Neural cell (in vitro differentiated cells): ENCODE results near the gene PLEKHA5.

ENCODE experiments used
- EP300 ChIP-seq: fragments of 450-650 bp; conservative IDR thresholded peaks from 2 replicates; pipeline ENCODE4 v1.6.1; 2014; ENCODE audit warnings: antibody characterized with exemption, mild to moderate bottlenecking, moderate library complexity; ENCODE audit not compliant: poor library complexity, severe bottlenecking
- MXI1 ChIP-seq: fragments of 450-650 bp; conservative IDR thresholded peaks from 2 replicates; pipeline ENCODE4 v1.6.1; 2014; ENCODE audit warnings: antibody characterized with exemption, mild to moderate bottlenecking; ENCODE audit not compliant: poor library complexity, severe bottlenecking
- SMC3 ChIP-seq: fragments of 450-650 bp; conservative IDR thresholded peaks from 2 replicates; pipeline ENCODE4 v1.6.1; 2014; ENCODE audit warnings: antibody characterized with exemption, mild to moderate bottlenecking, moderate library complexity; ENCODE audit not compliant: poor library complexity

DNA sequence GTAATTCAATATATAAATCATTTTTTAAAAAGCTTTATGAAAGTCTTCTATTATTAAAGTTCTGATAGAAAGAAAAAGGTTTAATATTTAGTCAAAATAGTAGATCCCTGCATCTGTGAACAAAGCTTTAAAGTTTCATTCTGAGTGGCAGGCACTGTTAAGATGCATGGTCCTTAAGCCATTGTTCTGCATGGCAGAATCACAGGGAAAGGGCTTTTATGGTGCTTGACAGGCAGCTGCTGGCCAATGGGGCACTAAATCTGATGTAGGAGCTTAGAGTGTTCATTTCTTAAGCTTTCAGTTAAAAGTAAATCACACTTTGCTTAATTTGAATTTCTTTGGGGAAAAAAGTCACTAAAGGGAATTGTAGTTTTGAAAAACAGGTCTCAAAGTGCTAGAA is 148.2 kb downstream of the PLEKHA5 start:
- no peak for TF ChIP-seq EP300
- TF ChIP-seq SMC3 = no peak
- no peak for TF ChIP-seq MXI1
